Jurkat, Clone E6-1 (cell line): ENCODE data around the gene EIF3I.
"Not testable (repeated sequence)": the region's sequence is repeated elsewhere in the genome, so short reads cannot be mapped to it uniquely, and the experiment has no call there.

ENCODE experiments used
- DNase-seq: peaks from one replicate; pipeline ENCODE4 v3.0.0-alpha.2; 2011; ENCODE audit warnings: low read depth, low spot score
- H3K4me3 ChIP-seq: 2 replicates; pipeline ENCODE4 v1.5.1; 2011; ENCODE audit warnings: mild to moderate bottlenecking, low read length, control low read depth, moderate library complexity

The EIF3I gene

DNA sequence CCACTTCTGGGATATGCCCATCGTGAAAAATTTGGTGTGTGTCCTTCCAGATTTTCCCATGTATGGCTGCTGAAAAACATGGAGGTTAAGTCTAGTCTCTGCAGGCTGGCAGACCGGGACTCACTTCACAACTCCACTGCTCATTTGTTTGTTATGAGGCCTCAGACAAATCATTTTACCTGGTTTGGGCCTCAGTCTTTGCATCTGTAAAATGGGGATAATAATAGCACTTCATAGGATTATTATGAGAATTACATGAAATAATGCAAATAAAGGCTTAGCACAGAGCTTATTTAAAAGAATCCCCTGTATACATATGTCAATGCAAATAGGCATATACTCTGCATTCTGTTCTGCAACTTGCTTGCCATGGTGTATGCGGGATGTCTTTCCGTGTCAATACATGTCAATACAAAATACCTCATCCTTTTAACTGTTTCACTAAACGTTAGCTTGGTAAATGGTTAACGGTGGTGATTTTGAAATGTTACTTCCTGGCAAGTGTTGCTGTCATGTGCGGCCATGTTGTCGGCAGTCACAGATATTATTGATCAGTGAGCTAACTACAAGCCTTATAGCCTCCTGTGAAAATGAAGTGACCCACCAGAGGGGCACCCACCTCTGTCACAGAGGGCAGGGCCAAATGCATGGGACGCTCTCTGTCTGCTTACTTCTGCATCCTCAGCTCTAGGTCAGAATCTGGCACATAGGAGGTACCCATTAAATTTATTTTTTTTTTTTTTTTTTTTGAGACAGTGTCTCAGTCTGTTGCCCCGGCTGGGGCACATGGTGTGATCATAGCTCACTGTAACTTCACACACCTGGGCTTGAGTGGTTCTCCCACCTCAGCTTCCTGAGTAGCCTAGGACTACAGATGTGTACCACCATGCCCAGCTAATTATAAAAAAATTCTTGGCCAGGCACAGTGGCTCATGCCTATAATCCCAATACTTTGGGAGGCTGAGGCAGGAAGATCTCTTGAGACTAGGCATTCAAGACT is 33.2 kb downstream of the EIF3I start:
- no peak for DNase-seq
- H3K4me3 ChIP-seq = no peak overlapping the region

DNA sequence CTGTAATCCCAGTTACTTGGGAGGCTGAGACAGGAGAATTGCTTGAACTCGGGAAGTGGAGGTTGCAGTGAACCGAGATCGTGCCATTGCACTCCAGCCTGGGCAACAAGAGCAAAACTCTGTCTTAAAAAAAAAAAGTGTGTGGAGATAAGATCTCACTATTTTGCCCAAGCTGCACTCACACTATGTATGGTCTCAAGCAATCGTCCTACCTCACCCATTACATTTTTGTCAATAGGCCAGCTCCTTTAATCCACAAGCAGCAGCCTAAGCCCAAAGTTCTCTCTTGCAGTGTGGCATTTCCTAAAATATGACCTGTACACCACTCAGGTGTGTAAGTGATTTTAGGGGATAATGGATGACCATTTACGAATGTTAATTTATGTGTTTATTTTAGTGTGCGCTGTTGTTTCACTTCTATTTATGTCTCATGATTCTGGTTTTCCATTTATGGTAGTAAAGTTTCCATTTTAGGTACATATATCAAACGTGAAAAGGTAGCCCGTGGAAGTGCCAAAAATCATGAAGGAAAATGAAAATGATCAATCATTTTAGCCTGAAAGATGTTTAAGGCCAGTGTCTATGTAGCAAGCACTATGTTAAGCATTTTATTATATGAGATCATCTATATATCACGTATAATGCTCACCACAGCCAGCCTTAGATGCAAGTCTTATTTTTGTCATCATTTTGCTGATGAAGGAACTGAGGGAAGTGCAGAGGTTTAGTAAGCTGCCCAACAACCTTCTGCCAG is 34.4 kb downstream of the EIF3I start:
- H3K4me3 ChIP-seq = no peak overlapping the region
- no peak for DNase-seq

DNA sequence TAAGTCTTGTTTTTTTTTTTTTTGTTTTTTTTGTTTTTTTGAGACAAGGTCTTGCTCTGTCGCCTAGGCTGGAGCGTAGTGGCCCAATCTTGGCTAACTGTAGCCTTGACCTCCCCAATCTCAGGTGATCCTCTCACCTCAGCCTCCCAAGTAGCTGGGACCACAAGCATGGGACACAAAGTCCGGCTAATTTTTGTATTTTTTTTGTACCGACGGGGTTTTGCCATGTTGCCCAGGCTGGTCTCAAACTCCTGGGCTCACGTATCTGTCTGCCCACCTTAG is 35.0 kb downstream of the EIF3I start:
- H3K4me3 ChIP-seq = no peak overlapping the region
- DNase-seq = no peak

DNA sequence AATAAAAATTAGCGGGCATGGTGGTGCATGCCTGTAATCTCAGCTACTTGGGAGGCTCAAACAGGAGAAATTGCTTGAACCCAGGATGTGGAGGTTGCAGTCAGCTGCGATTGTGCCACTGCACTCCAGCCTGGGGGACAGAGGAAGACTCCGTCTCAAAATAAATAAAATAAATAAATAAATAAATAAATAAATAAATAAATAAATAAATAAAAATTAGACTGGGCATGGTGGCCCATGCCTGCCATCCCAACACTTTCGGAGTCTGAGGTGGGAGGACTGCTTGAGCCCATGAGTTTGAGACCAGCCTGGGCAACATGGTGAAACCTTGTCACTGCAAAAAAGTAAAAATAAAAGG is 41.0 kb downstream of the EIF3I start:
- DNase-seq, H3K4me3 ChIP-seq: not testable (repeated sequence)

DNA sequence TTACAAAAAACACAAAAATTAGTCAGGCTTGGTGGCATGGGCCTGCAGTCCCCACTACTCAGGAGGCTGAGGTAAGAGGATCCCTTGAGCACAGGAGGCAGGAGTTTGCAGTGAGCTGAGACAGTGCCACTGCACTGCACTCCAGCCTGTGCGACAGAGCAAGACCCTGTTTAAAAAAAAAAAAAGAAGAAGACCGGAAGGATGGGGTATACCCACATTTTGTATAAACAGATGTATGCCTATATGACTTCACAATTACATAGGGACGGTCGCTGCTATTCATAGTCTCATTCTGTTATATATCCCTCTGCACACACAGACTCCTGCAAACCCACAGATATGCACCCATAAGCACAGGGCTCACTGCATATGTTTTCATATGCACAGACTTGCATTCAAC is 41.5 kb downstream of the EIF3I start:
- DNase-seq = peak; percentile 85
- no peak overlapping the region; the same call in 1 of the 2 replicates for H3K4me3 ChIP-seq

DNA sequence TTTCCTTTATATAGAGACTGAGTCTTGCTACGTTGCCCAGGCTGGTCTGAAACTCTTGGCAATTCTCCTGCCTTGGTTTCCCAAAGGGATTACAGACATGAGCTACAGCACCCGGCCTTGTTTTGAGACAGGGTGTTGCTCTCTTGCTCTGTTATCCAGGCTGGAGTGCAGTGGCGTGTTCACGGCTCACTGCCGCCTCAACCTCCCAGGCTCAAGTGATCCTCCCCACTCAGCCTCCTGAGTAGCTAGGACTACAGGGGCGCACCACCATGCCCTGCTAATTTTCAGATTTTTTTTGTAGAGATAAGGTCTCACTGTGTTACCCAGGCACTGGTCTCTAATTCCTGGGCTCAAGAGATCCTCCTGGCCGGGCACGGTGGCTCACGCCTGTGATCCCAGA is 43.6 kb downstream of the EIF3I start:
- DNase-seq = no peak
- H3K4me3 ChIP-seq = no peak overlapping the region

DNA sequence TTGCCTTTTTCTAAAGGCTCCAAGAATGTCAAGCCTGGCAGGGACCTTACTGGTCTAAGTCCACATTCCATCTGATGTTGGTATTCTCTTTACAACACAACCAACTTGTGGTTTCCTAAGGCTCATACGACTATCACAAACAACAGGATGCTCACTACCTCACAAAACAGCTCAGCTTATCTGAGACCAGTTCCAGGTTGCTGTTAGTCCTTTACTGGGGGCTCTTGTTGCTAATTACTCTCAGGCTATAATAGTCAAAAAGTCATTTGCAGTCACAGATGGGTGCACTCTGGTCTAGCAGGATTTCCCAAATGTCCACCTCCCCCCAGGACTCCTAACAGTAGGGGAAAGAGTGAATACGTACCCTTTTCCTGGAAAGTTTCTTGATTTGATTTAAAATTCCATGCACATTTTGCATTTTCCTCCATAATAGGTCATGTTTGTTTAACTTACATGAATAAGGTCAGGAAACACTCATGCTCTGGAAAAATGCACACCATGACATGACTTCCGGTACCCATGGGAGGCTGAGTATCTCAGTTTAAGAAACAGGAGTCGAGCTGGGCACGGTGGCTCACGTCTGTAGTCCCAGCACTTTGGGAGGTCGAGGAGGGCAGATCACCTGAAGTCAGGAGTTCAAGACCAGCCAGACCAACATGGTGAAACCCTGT is 44.8 kb downstream of the EIF3I start:
- peak; percentile 76 for DNase-seq

DNA sequence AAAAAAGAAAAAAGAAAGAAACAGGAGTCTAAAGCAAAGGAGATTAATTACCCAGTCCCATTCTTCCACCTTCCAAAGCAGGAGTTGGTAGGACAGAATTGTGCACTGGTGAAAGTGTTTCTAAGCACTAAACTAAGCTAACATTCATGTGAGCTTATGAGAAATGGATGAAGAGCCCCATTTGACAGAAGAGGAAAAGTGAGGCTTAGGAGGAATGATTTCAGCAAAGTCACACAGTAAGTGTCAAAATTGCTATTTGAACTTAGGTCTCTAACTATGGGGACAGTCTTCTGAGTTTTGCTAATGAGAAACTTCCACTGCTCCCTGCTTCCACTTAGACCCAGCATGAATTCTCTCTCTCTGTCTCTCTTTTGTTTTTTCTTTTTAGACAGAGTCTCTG is 47.5 kb downstream of the EIF3I start:
- no peak overlapping the region for H3K4me3 ChIP-seq
- no peak for DNase-seq

More for the DNA sequence above, 44.8 kb downstream of the EIF3I start:
- H3K4me3 ChIP-seq = no peak overlapping the region

DNA sequence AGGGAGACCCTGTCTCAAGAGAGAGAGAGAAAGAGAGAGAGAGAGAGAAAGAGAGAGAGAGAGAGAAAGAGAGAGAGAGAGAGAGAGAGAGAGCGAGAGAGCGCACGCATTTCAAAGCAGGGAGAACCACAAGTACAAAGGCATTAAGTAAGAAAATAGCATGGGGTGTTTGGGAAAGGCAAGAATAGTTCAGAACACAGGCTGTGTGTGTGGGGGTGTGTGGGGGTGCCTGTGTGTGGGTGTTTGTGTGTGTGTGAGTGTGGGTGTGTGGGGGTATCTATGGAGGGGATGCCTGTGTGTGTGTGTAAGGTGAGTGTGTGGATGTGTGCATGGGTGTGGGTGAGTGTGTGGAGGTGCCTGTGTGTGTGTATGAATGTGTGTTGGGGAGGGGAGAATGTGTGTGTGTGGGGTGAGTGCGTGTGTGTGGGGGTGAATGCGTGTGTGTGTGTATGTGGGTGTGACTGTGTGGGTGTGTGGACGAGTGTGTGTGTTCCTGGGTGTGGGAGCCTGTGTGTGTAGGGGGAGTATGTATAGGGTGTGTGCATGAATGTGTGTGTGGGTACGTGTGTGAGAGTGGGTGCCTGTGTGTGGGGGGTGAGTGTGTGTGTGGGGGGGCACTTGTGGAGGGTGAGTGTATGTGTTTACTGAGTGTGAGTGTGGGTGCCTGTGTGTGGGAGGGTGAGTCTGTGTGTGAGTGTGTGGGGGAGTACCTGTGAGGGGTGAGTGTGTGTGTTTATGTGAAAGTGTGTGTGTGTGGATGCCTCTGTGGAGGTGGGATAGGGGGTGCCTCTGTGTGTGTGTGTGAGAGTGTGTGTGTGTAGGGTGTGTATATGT is 50.6 kb downstream of the EIF3I start:
- peak overlapping the region; percentile 97 for H3K4me3 ChIP-seq

DNA sequence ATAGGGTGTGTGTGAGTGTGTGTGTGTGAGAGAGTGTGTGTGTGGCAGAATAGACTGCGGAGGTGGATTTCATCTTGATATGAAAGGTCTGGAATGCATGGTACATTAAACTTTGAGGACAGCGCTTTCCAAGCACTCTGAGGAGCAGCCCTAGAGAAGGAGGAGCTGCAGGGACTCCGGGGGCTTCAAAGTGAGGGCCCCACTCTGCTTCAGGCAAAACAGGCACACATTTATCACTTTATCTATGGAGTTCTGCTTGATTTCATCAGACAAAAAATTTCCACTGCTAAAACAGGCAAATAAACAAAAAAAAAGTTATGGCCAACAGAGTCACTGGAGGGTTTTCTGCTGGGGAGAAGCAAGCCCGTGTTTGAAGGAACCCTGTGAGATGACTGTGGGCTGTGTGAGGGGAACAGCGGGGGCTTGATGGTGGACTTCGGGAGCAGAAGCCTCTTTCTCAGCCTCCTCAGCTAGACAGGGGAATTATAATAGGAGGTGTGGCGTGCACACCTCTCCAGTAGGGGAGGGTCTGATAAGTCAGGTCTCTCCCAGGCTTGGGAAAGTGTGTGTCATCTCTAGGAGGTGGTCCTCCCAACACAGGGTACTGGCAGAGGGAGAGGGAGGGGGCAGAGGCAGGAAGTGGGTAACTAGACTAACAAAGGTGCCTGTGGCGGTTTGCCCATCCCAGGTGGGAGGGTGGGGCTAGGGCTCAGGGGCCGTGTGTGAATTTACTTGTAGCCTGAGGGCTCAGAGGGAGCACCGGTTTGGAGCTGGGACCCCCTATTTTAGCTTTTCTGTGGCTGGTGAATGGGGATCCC is 51.4 kb downstream of the EIF3I start:
- DNase-seq = peak; percentile 99
- H3K4me3 ChIP-seq = peak overlapping the region; percentile 97

More for the DNA sequence above, 50.6 kb downstream of the EIF3I start:
- peak; percentile 70 for DNase-seq

DNA sequence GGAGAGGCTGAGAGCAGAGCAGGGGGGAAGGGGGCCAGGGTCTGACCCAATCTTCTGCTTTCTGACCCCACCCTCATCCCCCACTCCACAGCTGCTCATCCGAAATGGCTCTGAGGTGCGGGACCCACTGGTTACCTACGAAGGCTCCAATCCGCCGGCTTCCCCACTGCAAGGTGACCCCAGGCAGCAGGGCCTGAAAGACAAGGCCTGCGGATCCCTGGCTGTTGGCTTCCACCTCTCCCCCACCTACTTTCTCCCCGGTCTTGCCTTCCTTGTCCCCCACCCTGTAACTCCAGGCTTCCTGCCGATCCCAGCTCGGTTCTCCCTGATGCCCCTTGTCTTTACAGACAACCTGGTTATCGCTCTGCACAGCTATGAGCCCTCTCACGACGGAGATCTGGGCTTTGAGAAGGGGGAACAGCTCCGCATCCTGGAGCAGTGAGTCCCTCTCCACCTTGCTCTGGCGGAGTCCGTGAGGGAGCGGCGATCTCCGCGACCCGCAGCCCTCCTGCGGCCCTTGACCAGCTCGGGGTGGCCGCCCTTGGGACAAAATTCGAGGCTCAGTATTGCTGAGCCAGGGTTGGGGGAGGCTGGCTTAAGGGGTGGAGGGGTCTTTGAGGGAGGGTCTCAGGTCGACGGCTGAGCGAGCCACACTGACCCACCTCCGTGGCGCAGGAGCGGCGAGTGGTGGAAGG is 52.6 kb downstream of the EIF3I start:
- no peak for DNase-seq
- peak overlapping the region; percentile 97 for H3K4me3 ChIP-seq

DNA sequence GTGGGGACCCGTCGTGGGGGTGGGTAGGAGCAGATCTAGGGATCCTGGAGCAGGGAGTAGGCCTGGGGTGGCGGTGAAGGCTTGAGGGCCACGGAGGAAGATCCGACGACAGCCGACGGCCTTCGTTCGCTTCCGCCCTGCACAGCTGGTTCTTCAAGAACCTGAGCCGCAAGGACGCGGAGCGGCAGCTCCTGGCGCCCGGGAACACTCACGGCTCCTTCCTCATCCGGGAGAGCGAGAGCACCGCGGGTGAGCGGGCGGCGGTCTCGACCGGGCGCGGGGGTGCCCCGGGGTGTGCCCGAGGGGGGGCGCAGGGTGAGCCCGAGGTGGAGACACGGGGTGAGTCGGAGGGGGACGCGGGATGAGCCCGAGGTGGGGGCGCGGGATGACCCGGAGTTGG is 53.2 kb downstream of the EIF3I start:
- H3K4me3 ChIP-seq = peak overlapping the region; percentile 97
- no peak for DNase-seq

DNA sequence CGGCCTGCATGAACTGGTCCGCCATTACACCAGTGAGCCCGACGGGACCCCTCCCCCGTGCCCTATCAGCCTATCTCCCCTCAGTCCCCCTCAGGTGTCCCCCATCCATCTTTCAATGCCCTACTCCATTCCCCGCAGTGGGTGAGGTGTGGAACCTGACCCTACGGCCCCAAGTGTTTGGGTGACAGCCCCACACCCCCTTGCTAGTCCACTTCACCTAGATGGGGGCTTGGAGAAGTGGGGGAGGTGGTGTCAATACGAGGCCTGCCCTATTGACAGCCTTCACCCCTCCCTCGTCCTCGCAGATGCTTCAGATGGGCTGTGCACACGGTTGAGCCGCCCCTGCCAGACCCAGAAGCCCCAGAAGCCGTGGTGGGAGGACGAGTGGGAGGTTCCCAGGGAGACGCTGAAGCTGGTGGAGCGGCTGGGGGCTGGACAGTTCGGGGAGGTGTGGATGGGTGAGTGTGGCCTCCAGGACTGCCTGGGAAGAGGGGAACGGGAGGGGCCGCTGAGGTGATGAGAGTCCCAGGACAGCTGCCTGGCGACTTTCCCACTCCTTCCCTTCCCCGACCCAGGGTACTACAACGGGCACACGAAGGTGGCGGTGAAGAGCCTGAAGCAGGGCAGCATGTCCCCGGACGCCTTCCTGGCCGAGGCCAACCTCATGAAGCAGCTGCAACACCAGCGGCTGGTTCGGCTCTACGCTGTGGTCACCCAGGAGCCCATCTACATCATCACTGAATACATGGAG is 54.0 kb downstream of the EIF3I start:
- H3K4me3 ChIP-seq = peak overlapping the region; percentile 97
- DNase-seq = no peak
